GM19035 (cell line): ENCODE measurements around the gene MBOAT1.

Experiments used
- ATAC-seq: cut with Tn5 transposase; IDR thresholded peaks from one replicate; pipeline ENCODE4 v1.9.1; 2021; ENCODE audit not compliant: unreplicated experiment

MBOAT1 gene

DNA sequence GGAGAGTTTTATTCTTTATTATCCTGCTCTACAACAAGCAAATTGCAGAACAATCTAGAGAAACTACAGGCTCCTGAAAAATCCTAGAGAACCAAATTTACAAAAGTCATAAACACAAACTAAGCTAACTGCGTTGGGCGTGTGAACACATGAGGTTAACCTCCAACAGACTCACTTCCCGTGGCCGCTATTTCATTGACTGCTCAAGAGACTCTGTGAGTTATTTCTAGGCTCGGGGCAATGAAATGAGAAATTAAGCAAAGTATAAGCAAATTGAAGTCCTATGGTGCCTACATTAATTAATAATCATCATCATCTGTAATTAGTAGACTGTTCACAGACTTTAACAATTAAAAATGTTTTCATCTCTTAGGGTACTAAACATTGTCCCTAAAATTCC lies 100.0 kb downstream of the MBOAT1 start:
- ATAC-seq: no peak

DNA sequence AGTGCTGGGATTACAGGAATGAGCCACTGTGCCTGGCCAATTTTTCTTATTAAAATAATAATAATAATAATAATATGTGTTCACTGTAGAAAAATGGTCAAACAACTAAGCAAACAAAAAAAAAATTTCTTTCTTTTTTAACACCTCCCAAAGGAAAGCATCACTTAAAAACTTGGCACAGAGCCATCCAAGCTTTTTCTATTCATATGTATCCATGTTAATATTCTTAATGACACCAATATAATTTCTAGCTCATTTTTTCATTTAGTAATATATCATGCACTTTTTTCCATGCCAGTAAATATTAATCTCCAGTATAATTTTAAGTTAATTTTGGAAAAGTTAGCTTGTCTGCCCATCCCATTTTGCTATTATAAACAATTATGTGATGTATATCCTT lies 101.8 kb downstream of the MBOAT1 start:
- ATAC-seq: no peak

DNA sequence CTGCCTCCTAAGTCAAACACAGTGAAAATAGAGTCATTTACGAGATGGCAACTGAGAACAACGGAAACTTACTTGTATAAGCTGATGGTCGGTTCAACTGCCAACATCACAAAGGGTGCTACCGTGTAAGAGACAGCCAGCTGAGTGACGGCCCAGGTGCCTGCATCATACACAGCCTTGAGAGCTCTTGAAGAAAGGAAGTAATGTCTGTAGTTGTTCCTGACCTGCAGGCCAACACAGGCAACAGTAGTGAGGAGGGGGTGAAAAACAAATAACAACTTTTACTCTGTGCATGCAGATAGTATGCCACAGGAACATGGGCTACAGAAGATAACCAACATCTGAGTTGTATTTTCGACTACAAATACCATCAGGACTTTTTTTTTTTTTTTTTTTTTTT lies 102.7 kb downstream of the MBOAT1 start:
- no peak for ATAC-seq

DNA sequence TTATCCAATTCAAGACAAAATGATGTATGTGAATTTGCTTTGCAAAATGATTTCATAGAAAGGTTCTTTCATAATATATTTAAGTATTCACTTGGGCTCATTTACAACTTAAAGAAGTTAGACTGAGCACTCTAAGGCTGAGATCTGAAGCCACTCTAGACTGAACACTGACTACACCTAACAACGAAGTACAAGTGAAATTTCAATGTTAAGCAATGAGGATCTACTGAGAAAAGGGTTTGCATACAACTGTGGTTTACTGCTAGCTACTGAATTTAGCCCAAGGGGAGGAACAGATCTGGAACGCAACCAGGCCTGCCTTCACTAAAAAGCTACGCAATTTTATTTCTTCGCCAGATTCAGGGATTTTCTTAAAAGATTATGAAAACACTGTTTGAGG lies 106.4 kb downstream of the MBOAT1 start:
- no peak for ATAC-seq

DNA sequence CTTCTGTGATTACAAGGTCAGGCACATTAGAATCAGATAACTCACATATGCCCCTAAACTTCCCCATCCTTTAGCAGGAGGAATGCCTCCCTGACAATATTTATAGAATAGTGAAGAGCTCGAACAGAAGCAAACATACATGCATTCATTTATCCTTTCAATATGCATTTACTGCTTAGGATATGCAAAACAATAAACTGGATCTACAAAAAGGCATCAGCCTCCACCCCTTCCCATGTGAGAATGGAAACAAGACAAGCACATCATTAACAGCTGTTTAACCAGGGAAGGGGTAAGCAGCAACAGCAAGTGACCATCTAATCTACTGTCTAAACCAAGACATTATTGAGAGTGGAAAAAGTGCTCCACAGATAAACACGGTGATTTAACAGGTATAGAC lies 107.6 kb downstream of the MBOAT1 start:
- no peak for ATAC-seq

DNA sequence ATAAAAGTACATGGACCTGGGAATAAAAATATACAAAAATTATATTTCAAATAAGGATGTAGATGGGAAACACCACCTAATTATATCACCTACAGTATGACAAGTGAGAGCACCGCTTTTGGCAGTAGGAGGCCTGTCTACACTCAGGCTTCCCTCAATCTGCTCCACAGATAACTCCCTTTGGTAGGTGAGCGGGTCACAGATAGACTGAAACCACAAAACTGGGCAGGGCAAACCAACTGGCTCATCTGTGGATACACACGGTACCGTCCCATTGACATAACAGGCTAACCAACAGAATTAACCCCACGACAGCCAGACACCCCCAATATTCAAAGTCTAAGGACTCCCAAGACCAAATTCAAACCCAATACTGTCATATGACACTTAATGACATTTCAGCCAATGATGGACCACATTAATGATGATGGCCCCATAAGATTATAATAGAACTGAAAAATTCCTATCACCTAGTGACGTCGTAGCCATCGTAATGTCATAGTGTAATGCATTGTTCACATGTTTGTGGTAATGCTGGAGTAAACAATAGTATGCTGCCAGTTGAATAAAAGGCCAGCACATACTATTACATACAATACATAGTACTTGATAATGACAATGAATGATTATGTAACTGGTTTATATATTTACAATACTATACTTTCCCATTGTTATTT lies 109.7 kb downstream of the MBOAT1 start:
- no peak for ATAC-seq

DNA sequence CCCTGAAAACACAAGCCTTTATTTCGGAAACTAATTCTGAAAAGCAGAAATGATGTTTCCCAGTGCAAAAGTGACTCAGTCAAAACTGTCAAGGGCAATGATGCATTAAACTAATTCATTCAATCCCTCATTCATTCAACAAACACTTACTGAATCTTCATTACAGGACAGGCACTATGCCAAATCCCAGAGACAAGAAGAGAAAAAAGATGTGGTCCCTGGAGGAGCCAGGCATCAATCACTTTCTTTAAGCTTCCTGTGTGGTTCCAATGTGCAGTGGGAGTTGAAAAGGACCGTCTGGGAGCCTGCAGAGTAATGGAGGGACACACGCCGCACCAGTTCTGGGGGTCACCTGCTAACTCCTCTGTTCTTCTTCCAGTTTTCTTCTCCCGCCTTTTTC lies 113.1 kb downstream of the MBOAT1 start:
- no peak for ATAC-seq

DNA sequence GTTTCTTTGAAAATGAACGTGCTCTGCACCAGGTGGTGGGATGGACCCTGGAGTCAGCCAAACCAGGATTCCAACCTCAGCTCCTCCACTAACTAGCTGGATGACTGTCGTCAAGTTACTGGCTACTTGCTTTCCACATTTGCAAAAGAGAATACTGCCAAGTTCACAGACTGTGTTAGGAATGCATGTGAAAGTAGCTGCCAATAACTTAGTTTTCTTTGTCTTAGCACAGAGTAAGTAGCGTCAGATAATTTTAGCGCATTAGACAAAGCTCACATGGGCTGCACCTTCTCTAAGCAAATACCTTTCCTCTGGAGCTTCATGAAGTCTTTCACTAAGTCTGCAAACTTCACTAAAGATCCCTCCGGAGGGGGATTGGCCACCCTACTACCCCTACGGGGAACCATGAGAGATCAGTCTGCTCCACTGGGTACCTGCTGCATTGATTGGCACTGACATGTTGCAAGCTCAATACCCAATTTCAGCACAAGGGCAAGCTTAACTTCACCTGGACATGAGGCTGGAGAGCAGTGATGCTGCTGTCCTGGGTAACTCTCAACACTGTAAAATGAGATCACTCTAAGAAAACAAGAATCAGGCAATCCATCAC lies 113.9 kb downstream of the MBOAT1 start:
- no peak for ATAC-seq

DNA sequence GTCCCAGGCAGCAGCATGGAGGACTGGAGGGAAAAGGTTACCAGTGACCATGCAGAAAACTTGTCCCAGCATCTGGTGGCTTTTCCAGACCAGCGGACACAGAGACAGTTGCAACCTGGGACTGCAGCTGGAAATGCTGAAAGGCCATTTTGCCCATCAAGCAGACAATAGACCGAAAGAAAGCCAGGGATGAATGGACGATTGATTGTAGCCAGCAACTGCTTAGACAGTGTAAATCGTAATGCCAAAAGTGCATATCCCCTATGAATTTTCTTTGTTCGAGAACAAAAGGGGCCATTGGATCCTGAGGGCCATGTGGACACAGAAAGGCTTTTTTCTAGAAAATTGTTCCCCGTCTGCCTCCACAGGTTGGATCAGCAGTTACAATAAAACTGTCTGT lies 115.7 kb downstream of the MBOAT1 start:
- ATAC-seq: no peak

DNA sequence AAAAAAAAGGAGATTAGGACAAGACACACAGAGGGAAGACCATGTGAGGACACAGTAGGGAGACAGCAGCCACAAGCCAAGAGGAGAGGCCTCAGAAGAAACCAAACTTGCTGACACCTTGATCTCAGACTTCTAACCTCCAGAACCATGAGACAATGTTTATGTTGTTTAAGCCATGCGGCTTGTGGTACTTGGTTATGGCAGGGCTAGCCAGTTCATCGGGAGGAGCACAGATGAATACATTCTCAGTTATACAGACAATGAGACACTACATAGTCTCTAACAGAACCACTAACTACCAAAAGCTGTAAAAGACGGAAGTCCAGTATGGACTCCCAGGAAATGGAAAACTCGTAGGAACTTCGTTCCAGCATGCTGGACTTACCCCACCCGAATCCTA lies 116.8 kb downstream of the MBOAT1 start:
- ATAC-seq: no peak

DNA sequence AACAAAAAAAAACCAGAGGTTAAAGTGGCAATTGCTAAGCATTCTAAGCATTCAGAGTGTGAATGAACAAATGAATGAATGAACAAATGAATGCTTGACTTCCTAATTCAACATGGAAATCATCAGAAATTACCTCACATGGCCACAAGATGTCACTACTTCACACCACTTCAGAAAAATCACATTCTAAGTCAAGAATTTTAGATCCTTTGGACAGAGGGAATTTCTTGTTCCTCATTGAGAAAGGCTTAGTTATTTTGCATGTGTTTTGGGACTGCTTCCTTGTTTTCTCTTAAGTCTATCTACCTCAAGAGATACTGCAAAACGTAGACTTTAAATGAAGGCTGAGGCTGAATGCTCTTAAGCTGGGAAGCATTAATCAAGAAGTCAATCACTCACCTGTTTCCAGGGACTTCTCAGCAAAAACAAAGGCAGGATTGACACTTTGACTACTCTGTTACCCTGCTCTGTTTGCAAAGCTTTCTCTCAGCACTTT lies 120.2 kb downstream of the MBOAT1 start:
- peak; percentile 50 for ATAC-seq

DNA sequence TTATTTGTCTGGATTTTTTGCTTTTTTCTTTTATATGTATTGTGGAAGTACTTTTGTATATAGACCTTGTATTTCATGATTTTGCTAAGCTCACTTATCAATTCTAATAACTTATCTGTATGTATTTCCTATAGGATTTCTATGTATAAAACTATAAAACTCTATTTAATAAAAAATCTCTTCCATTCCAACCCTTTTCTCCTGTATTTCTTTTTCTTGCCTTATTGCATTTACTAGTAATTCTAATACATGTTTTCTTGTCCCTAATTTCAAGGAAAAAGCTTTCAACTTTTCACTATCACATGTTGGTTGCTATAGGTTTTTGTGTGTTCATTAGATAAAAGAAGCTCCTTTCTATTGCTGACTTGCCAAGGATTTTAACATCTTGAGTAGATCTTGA lies 125.3 kb downstream of the MBOAT1 start:
- no peak for ATAC-seq

DNA sequence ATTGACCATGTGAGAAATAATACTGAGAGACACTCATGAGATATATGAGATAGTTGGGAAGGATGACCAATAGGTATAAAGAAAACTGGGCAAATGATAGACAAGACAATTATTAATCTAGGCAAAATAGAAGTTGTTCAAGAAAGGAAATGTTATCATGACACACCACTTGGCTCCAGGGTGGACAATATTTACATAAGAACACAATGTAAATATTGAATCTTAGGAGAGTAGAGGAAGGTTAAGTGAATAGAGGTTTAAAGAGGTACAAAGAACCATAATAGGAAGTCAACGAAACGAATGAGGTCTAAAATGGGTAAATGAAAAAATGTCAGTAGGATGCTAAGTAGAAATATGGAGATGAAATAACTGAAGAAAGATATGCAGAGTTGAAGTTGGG lies 126.5 kb downstream of the MBOAT1 start:
- ATAC-seq: no peak

DNA sequence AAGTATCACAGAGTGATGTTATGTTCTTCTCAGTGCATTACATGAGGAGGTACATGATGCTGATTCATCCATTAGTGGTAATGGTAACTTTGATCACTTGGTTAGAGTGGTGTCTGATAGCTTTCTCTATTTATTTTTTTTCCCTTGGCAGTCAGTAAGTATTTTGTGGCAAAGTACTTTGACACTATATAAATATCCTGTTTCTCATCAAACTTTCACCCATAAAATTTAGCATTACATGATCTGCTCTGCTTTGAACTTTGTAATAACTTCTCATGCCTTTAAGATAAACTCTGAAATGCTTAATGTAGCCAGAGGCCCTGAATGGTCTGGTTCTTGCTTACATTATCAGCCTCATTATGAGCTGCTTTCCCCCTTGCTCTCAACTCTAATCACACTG lies 127.9 kb downstream of the MBOAT1 start:
- no peak for ATAC-seq

DNA sequence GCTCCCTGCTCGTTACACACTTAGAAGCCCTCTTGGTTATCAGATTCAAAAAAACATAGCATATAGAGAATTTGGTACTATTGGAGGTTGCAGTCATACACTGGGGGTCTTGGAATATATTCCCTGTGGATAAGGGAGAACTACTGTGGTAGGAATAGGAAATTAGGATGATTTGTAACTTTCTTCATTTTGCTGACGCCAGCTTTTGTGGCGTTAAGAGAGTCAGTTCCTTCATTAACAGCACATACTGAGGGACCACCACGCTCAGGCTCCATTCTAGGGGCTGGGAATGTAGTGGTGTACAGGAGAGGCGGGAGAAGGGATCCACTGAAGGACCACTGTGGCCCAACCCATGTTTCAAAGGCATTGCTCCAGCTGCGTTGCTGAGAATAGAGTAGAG lies 140.3 kb downstream of the MBOAT1 start:
- no peak for ATAC-seq

DNA sequence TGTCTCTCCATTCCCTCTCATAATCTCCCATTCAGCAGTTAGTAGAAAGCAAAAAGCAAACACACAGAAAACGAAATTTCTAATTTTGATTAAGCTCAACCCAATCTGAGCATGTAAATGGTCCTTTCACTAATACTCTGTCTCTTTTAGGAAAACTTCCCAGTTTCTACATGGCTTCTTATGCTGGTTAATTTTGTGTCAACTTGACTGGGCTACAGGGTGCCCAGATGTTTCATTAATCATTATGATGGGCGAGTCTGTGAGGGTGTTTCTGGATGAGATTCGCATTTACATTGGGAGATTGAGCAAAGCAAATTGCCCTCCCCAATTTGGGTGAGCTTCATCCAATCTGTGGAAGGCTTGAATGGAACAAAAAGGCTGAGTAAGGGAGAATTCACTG lies 142.2 kb downstream of the MBOAT1 start:
- ATAC-seq: no peak

DNA sequence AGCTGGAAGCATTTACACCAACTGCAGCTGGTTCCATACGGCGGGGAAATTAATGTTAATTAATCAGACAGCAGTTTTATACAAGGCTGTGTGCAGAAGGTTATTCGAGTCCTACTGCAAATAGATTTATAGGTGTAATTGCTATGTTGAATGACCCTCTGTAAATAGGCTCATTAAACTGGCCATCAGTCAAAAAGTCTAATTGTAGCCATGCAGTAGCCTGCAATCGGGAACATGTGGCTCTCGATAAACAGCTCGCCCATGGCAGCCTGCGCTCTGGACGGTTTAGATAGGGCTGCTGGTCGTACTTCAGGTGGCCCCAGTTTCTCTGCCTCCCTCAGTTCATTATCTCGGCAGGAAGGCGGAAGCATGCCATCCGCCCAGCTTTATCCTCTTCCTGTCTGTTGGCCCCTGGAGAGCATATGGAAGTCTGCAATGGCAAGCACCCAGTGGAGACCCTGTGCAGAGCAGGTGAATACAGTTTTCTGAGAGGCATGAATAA lies 143.2 kb downstream of the MBOAT1 start:
- ATAC-seq: no peak

DNA sequence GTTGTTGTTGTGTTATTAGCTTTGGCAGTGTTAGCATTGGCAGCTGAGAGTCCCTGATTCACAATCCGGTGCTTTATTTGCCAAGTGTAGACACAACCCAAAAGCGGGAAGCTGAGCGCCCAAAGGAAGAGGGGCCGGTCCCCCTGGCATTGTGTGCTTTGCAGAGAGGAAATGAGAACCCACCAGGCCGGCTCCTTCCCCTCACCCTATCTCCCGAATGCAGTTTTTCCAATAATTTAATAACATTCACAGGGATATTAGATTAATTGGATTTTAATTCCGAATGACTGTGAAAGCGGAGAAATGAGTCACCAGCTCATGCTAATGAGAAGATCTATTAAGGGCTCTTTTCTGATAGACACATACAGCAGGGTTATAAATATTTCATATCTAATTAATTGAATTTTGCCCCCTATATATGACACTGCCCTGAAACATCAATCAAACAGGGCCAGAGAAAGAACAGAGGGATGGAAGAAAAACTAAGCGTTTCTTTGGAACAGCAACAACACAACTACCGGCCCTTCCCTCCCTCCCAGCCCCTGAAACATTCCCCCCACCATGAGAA lies 143.8 kb downstream of the MBOAT1 start:
- no peak for ATAC-seq

DNA sequence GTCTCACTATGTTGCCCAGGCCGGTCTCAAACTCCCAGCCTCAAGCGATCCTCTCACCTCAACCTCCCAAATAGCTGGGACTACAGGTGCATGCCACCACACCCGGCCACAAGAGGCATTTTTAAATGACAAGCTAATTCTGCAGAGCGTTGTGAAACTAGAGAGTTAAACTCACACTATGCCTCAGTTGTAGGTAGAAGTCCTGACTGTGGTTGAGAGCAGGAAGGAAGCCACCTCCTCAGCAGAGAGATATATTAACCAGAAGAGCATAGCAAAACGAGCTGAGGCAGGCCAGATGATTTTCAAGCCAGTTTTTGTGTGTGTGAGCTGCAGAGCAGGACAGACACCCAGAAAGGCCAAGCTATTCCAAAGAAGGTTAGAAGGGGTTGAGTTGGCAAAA lies 150.3 kb downstream of the MBOAT1 start:
- no peak for ATAC-seq

DNA sequence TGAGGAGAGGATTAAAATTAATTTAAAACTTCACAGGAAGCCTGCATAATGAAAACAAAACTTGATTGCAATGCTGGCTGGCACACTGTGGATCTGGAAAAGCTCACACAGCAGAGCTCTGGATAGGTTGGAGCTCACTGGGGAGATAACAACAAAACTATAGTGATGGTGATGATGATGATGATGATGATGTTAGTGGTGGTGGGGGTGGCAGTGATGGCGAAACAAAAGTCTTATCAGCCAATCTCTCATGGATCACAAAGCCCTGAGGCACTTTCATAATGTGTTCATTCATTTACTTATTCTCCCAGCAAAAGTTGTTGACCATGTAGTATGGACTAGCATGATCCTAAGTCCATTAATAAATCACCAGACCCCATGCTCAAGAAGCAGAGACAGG lies 152.0 kb downstream of the MBOAT1 start:
- no peak for ATAC-seq

DNA sequence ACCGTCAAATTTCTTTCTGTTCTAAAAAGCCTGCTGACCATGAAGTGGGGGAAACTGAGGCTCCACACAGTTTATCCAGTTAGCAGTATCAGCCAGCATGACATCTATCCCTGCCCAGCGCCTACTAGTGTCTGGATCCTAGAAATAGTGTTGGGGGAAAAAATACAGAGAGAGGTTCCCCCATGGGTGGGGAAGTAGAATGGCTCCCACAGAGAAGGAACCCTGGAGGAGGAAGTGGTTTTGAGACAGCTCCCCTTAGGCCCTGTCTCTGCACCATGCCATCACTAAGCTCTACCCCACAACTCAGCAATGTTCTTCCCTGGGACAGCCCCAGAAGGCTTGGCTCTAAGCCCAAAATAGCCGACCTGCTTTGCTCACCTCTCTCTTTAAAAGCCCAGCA lies 153.4 kb downstream of the MBOAT1 start:
- ATAC-seq: no peak

DNA sequence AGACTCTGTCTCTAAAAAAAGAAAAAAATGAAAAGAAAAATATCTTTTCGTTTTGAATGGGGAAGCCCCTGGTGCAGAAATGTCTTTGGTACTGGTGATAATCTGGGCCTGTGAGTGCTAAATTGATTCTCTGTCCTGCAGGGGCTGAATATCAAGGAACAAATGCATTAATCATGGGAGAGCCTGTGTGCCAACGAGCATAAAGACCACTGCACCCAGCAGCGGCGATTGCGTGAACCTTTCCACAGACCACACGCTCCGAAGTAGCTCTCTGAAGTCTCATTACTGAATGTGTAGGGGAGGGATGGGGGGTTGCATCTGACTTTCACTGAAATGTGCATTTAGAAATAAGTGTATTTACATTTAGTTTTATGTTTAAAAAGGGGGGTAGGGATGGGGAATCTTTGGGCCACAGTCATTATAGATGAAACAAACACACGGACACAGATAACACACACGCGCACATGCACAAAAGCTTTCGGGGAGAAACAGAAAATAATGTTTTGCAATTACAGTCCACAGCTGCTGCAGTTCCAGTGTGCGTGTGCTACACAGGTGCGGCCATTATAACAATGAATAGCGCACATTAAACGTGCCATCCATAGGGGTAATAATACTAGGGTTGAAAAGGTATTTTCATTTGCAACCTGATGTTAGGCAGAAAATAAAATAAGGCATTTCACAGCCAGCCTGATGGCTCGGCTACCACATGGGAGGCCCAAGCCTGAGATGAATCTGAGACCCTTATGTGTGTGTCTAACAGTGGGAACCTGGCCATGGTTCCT lies 154.0 kb downstream of the MBOAT1 start:
- ATAC-seq: no peak
